Measurements from ENCODE around the gene ZXDC.

ZXDC gene

GRCh38 chr3:126459111-126459762 lies 16.5 kb downstream of the ZXDC start:
- H3K36me3 ChIP-seq (ENCODE audit: insufficient read depth, low read length) = peaks cover 73% of the 10 kb centered on the region
- no peaks in the 10 kb centered on the region for H3K9me3 ChIP-seq (ENCODE audit: low read length)
- peaks cover 13% of the 10 kb centered on the region for H3K4me1 ChIP-seq (ENCODE audit: insufficient read depth, low read length)
- H2AFZ ChIP-seq (ENCODE audit: low read depth, low read length) = no peak overlapping the region
- no peaks in the 10 kb centered on the region for H3K27me3 ChIP-seq (ENCODE audit: insufficient read depth, low read length)
- H3K4me3 ChIP-seq (ENCODE audit: low read length) = no peak overlapping the region

GRCh38 chr3:126456766-126457388 lies 18.8 kb downstream of the ZXDC start:
- H3K4me1 ChIP-seq (ENCODE audit: insufficient read depth, low read length) = peaks cover 21% of the 10 kb centered on the region
- H2AFZ ChIP-seq (ENCODE audit: low read depth, low read length) = no peak overlapping the region
- peaks cover 64% of the 10 kb centered on the region for H3K36me3 ChIP-seq (ENCODE audit: insufficient read depth, low read length)
- no peaks in the 10 kb centered on the region for H3K27me3 ChIP-seq (ENCODE audit: insufficient read depth, low read length)
- no peak overlapping the region for H3K4me3 ChIP-seq (ENCODE audit: low read length)
- no peaks in the 10 kb centered on the region for H3K9me3 ChIP-seq (ENCODE audit: low read length)

- Histone ChIP-seq H2AFZ (ENCODE audit: low read depth, low read length) (no peak overlapping the region), H3K4me3 (ENCODE audit: low read length) (no peak overlapping the region), H3K4me1 (ENCODE audit: insufficient read depth, low read length) (peaks cover 21% of the 10 kb centered on the region), H3K27me3 (ENCODE audit: insufficient read depth, low read length) (no peaks in the 10 kb centered on the region), H3K36me3 (ENCODE audit: insufficient read depth, low read length) (peaks cover 64% of the 10 kb centered on the region), H3K9me3 (ENCODE audit: low read length) (no peaks in the 10 kb centered on the region)
Observed at GRCh38 chr3:126456211-126456610, 19.5 kb downstream of the ZXDC start.

- H2AFZ ChIP-seq (ENCODE audit: low read depth, low read length) = no peak overlapping the region
- H3K36me3 ChIP-seq (ENCODE audit: insufficient read depth, low read length) = peaks cover 64% of the 10 kb centered on the region
- no peaks in the 10 kb centered on the region for H3K9me3 ChIP-seq (ENCODE audit: low read length)
- H3K4me3 ChIP-seq (ENCODE audit: low read length) = no peak overlapping the region
- H3K4me1 ChIP-seq (ENCODE audit: insufficient read depth, low read length) = peaks cover 21% of the 10 kb centered on the region
- no peaks in the 10 kb centered on the region for H3K27me3 ChIP-seq (ENCODE audit: insufficient read depth, low read length)
Observed at GRCh38 chr3:126454437-126455198, 21.1 kb downstream of the ZXDC start.

- Histone ChIP-seq H2AFZ (ENCODE audit: low read depth, low read length) (no peak overlapping the region), H3K27me3 (ENCODE audit: insufficient read depth, low read length) (no peaks in the 10 kb centered on the region), H3K4me3 (ENCODE audit: low read length) (no peak overlapping the region), H3K36me3 (ENCODE audit: insufficient read depth, low read length) (peaks cover 59% of the 10 kb centered on the region), H3K9me3 (ENCODE audit: low read length) (no peaks in the 10 kb centered on the region), H3K4me1 (ENCODE audit: insufficient read depth, low read length) (peaks cover 21% of the 10 kb centered on the region)
Observed at GRCh38 chr3:126454025-126454424, 21.7 kb downstream of the ZXDC start.

- no peak overlapping the region for H3K4me3 ChIP-seq (ENCODE audit: low read length)
- H2AFZ ChIP-seq (ENCODE audit: low read depth, low read length) = no peak overlapping the region
- H3K36me3 ChIP-seq (ENCODE audit: insufficient read depth, low read length) = peaks cover 55% of the 10 kb centered on the region
- H3K9me3 ChIP-seq (ENCODE audit: low read length) = no peaks in the 10 kb centered on the region
- peaks cover 21% of the 10 kb centered on the region for H3K4me1 ChIP-seq (ENCODE audit: insufficient read depth, low read length)
- no peaks in the 10 kb centered on the region for H3K27me3 ChIP-seq (ENCODE audit: insufficient read depth, low read length)
Observed at GRCh38 chr3:126452213-126452612, 23.5 kb downstream of the ZXDC start.

- Histone ChIP-seq H3K36me3 (ENCODE audit: insufficient read depth, low read length) (peaks cover 48% of the 10 kb centered on the region), H3K9me3 (ENCODE audit: low read length) (no peaks in the 10 kb centered on the region), H3K4me3 (ENCODE audit: low read length) (no peak overlapping the region), H3K4me1 (ENCODE audit: insufficient read depth, low read length) (peaks cover 21% of the 10 kb centered on the region), H3K27me3 (ENCODE audit: insufficient read depth, low read length) (no peaks in the 10 kb centered on the region), H2AFZ (ENCODE audit: low read depth, low read length) (no peak overlapping the region)
Observed at GRCh38 chr3:126451511-126451910, 24.2 kb downstream of the ZXDC start.

GRCh38 chr3:126450744-126451143 lies 24.9 kb downstream of the ZXDC start:
- Histone ChIP-seq H3K4me1 (ENCODE audit: insufficient read depth, low read length) (peaks cover 21% of the 10 kb centered on the region), H3K36me3 (ENCODE audit: insufficient read depth, low read length) (peaks cover 42% of the 10 kb centered on the region), H3K9me3 (ENCODE audit: low read length) (no peaks in the 10 kb centered on the region), H3K27me3 (ENCODE audit: insufficient read depth, low read length) (no peaks in the 10 kb centered on the region), H3K4me3 (ENCODE audit: low read length) (no peak overlapping the region), H2AFZ (ENCODE audit: low read depth, low read length) (no peak overlapping the region)

GRCh38 chr3:126450219-126450618 lies 25.5 kb downstream of the ZXDC start:
- peaks cover 18% of the 10 kb centered on the region for H3K4me1 ChIP-seq (ENCODE audit: insufficient read depth, low read length)
- H3K9me3 ChIP-seq (ENCODE audit: low read length) = no peaks in the 10 kb centered on the region
- peaks cover 42% of the 10 kb centered on the region for H3K36me3 ChIP-seq (ENCODE audit: insufficient read depth, low read length)
- H3K4me3 ChIP-seq (ENCODE audit: low read length) = no peak overlapping the region
- H2AFZ ChIP-seq (ENCODE audit: low read depth, low read length) = no peak overlapping the region
- H3K27me3 ChIP-seq (ENCODE audit: insufficient read depth, low read length) = no peaks in the 10 kb centered on the region

GRCh38 chr3:126449621-126450051 lies 26.1 kb downstream of the ZXDC start:
- peaks cover 42% of the 10 kb centered on the region for H3K36me3 ChIP-seq (ENCODE audit: insufficient read depth, low read length)

GRCh38 chr3:126448893-126449180 lies 26.9 kb downstream of the ZXDC start:
- Histone ChIP-seq H3K27me3 (ENCODE audit: insufficient read depth, low read length) (no peaks in the 10 kb centered on the region), H3K36me3 (ENCODE audit: insufficient read depth, low read length) (peaks cover 42% of the 10 kb centered on the region), H2AFZ (ENCODE audit: low read depth, low read length) (no peak overlapping the region), H3K4me3 (ENCODE audit: low read length) (no peak overlapping the region), H3K4me1 (ENCODE audit: insufficient read depth, low read length) (peaks cover 5% of the 10 kb centered on the region), H3K9me3 (ENCODE audit: low read length) (no peaks in the 10 kb centered on the region)

More at GRCh38 chr3:126449621-126450051, 26.1 kb downstream of the ZXDC start:
- Histone ChIP-seq H3K4me3 (ENCODE audit: low read length) (no peak overlapping the region), H2AFZ (ENCODE audit: low read depth, low read length) (no peak overlapping the region), H3K4me1 (ENCODE audit: insufficient read depth, low read length) (peaks cover 12% of the 10 kb centered on the region), H3K9me3 (ENCODE audit: low read length) (no peaks in the 10 kb centered on the region), H3K27me3 (ENCODE audit: insufficient read depth, low read length) (no peaks in the 10 kb centered on the region)

- no peak overlapping the region for H3K4me3 ChIP-seq (ENCODE audit: low read length)
- no peaks in the 10 kb centered on the region for H3K9me3 ChIP-seq (ENCODE audit: low read length)
- H3K36me3 ChIP-seq (ENCODE audit: insufficient read depth, low read length) = peaks cover 41% of the 10 kb centered on the region
- no peaks in the 10 kb centered on the region for H3K27me3 ChIP-seq (ENCODE audit: insufficient read depth, low read length)
- peaks cover 1% of the 10 kb centered on the region for H3K4me1 ChIP-seq (ENCODE audit: insufficient read depth, low read length)
- H2AFZ ChIP-seq (ENCODE audit: low read depth, low read length) = no peak overlapping the region
Observed at GRCh38 chr3:126448136-126448892, 27.4 kb downstream of the ZXDC start.
